Urinary bladder (tissue), 4 donors: ENCODE results near the gene IL1RN. TPM values are rescaled to one million over a fixed set of nuclear protein-coding genes. Genes with fewer than 3 reads are reported as not detected.

Experiments used
- DNase-seq: peaks from one replicate; pipeline ENCODE4 v3.0.0-alpha.2; 2015; ENCODE audit errors: extremely low spot score
- H3K27ac ChIP-seq: one replicate; pipeline ENCODE4 v1.5.1; 2013; ENCODE audit warnings: low read depth, mild to moderate bottlenecking, moderate library complexity
- H3K36me3 ChIP-seq: one replicate; pipeline ENCODE4 v1.6.1; 2013; ENCODE audit warnings: mild to moderate bottlenecking, moderate library complexity; ENCODE audit not compliant: insufficient read depth
- H3K4me1 ChIP-seq: one replicate; pipeline ENCODE4 v1.6.1; 2013; ENCODE audit warnings: mild to moderate bottlenecking, moderate library complexity; ENCODE audit not compliant: insufficient read depth
- H3K4me3 ChIP-seq: one replicate; pipeline ENCODE4 v1.5.1; 2013; ENCODE audit warnings: low read depth, low read length
- WGBS: extraction: QIAGEN DNeasy Blood & Tissue Kit; methylation state at CpG from one replicate; pipeline ENCODE4 v1.1.7; 2013; 5-methylcytosine and 5-hydroxymethylcytosine counted together
- polyA plus RNA-seq: library from polyadenylated mRNA; stranded (reverse); fragments of 200-250 nt; gene quantifications from one replicate; pipeline ENCODE4 v1.2.3, GENCODE V29; 2013
- total RNA-seq: library from RNA; depleted of rRNA; stranded (reverse); fragments of >200 nt; gene quantifications from one replicate; pipeline ENCODE4 v1.2.3, GENCODE V29; 2014
- donor health status: healthy with polysubstance abuse.
- donor health status: healthy.

The IL1RN gene
- total RNA-seq (6.7 TPM), polyA plus RNA-seq (4.9 TPM)

- Histone ChIP-seq H3K4me3 (no peak within 1 kb of the TSS), H3K27ac (no peak within 1 kb of the TSS), H3K4me1 (no peaks in the 10 kb centered on the region), H3K36me3 (no peaks in the 10 kb centered on the region)
- WGBS = 83% methylated on average over 16 of the region's 16 CpGs
- DNase-seq = no peak
Measured at GRCh38 chr2:113126845-113127645, at the start of gene IL1RN. Gene IL1RN, plus strand, starts transcription at chr2:113127598. Its CDS starts 27 bp downstream, at chr2:113127625.

GRCh38 chr2:113077921-113078320 lies 49.5 kb upstream of the IL1RN start:
- no peaks in the 10 kb centered on the region for H3K36me3 ChIP-seq
- 51% methylated on average over 1 of the region's 1 CpG for WGBS
- DNase-seq = no peak
- no peak overlapping the region for H3K27ac ChIP-seq
- no peaks in the 10 kb centered on the region for H3K4me1 ChIP-seq
- no peak overlapping the region for H3K4me3 ChIP-seq

- no peak overlapping the region for H3K27ac ChIP-seq
- no peaks in the 10 kb centered on the region for H3K4me1 ChIP-seq
- WGBS = 70% methylated on average over 6 of the region's 6 CpGs
- DNase-seq = no peak
- no peaks in the 10 kb centered on the region for H3K36me3 ChIP-seq
- no peak overlapping the region for H3K4me3 ChIP-seq
Measured at GRCh38 chr2:113078350-113078839, 49.0 kb upstream of the IL1RN start.

GRCh38 chr2:113079131-113079530 lies 48.3 kb upstream of the IL1RN start:
- DNase-seq = no peak
- H3K4me1 ChIP-seq = no peaks in the 10 kb centered on the region
- no peak overlapping the region for H3K4me3 ChIP-seq
- no peaks in the 10 kb centered on the region for H3K36me3 ChIP-seq
- no peak overlapping the region for H3K27ac ChIP-seq
- 73% methylated on average over 4 of the region's 4 CpGs for WGBS

GRCh38 chr2:113080134-113080533 lies 47.3 kb upstream of the IL1RN start:
- 35% methylated on average over 9 of the region's 9 CpGs for WGBS
- Histone ChIP-seq H3K4me1 (no peaks in the 10 kb centered on the region), H3K27ac (no peak overlapping the region), H3K4me3 (no peak overlapping the region), H3K36me3 (no peaks in the 10 kb centered on the region)
- no peak for DNase-seq

- no peak overlapping the region for H3K27ac ChIP-seq
- no peak overlapping the region for H3K4me3 ChIP-seq
- H3K36me3 ChIP-seq = no peaks in the 10 kb centered on the region
- DNase-seq = no peak
- 75% methylated on average over 2 of the region's 2 CpGs for WGBS
- no peaks in the 10 kb centered on the region for H3K4me1 ChIP-seq
Measured at GRCh38 chr2:113081488-113082210, 45.7 kb upstream of the IL1RN start.

- Histone ChIP-seq H3K4me1 (no peaks in the 10 kb centered on the region), H3K4me3 (no peak overlapping the region), H3K36me3 (no peaks in the 10 kb centered on the region), H3K27ac (no peak overlapping the region)
- DNase-seq = no peak
- WGBS = 70% methylated on average over 8 of the region's 8 CpGs
Measured at GRCh38 chr2:113083296-113083695, 44.1 kb upstream of the IL1RN start.

- Histone ChIP-seq H3K27ac (no peak overlapping the region), H3K4me3 (no peak overlapping the region), H3K4me1 (no peaks in the 10 kb centered on the region), H3K36me3 (no peaks in the 10 kb centered on the region)
- 50% methylated on average over 5 of the region's 5 CpGs for WGBS
- DNase-seq = no peak
Measured at GRCh38 chr2:113084249-113085000, 43.0 kb upstream of the IL1RN start.

GRCh38 chr2:113085542-113085941 lies 41.9 kb upstream of the IL1RN start:
- no peak for DNase-seq
- no peaks in the 10 kb centered on the region for H3K36me3 ChIP-seq
- no peak overlapping the region for H3K27ac ChIP-seq
- H3K4me1 ChIP-seq = no peaks in the 10 kb centered on the region
- 65% methylated on average over 2 of the region's 2 CpGs for WGBS
- H3K4me3 ChIP-seq = no peak overlapping the region

GRCh38 chr2:113088213-113088992 lies 39.0 kb upstream of the IL1RN start:
- no peaks in the 10 kb centered on the region for H3K36me3 ChIP-seq
- no peak overlapping the region for H3K4me3 ChIP-seq
- H3K27ac ChIP-seq = no peak overlapping the region
- H3K4me1 ChIP-seq = no peaks in the 10 kb centered on the region
- no peak for DNase-seq

GRCh38 chr2:113089916-113090315 lies 37.5 kb upstream of the IL1RN start:
- Histone ChIP-seq H3K4me1 (no peaks in the 10 kb centered on the region), H3K27ac (no peak overlapping the region), H3K4me3 (no peak overlapping the region), H3K36me3 (no peaks in the 10 kb centered on the region)
- DNase-seq = no peak

- Histone ChIP-seq H3K4me3 (no peak overlapping the region), H3K36me3 (no peaks in the 10 kb centered on the region), H3K4me1 (no peaks in the 10 kb centered on the region), H3K27ac (no peak overlapping the region)
- DNase-seq = no peak
- 71% methylated on average over 4 of the region's 4 CpGs for WGBS
Measured at GRCh38 chr2:113091231-113091896, 36.0 kb upstream of the IL1RN start.
